ENCODE results near the gene DHRS1. TPM values are rescaled to one million over a fixed set of nuclear protein-coding genes. Genes with fewer than 3 reads are reported as not detected.

DHRS1 gene
- total RNA-seq, 1 experiment from 2014 or later: 19.7 TPM

DNA sequence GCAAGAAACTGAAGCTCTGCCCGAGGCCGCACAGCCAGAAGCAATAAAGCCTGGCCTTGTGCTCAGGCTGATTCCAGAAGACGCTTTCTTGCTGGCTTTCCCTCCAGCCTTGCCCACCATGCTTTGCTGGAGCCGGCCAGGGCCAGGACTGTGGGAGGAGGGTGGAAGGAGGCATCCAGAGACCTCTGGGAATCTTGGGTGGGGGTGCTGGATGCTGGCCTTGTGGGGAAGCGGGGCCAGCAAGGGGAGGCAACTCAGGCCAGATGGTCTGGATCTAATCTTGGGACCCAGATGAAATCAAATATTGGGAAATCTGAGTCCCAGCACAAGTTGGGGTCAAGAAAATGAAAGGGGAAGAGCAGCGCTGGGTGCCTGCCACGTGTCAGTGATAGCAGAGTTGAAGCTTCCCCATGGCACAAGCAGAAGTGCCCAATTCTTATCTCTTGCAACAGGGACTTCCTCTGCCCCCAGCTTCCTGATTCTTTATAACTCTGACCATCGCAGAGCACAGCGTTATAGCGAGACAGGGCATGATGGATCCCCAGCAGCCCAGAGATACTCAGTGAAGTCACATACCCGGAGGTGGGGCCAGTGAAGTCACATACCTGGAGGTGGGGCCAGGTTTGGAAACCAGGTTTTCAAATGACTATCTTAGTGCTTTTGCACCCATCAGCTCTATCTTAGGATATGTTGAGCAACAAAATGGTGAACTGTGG is 21.8 kb downstream of the DHRS1 start:
- no peak for DNase-seq
- no TSS peak for BruUV-seq (replicated peaks)
- Mint-ChIP-seq H3K4me3 (ENCODE audit: low read depth, unreplicated experiment) (no peak overlapping the region), H3K27ac (ENCODE audit: unreplicated experiment) (no peak overlapping the region), H3K27me3 (ENCODE audit: unreplicated experiment) (no peaks in the 10 kb centered on the region), H3K4me1 (ENCODE audit: low read depth, unreplicated experiment) (peaks cover 36% of the 10 kb centered on the region), H3K9me3 (ENCODE audit: low read depth, unreplicated experiment) (no peaks in the 10 kb centered on the region), H3K36me3 (ENCODE audit: insufficient read depth, unreplicated experiment) (peaks cover 5% of the 10 kb centered on the region)
- intact Hi-C loops (cut with micrococcal nuclease; ENCODE audit: unreplicated experiment): loop anchor here (2.0 kb wide), 1 partner anchor 19 kb away; no protein-coding TSS in a partner anchor
- TF ChIP-seq, protein P1, sequence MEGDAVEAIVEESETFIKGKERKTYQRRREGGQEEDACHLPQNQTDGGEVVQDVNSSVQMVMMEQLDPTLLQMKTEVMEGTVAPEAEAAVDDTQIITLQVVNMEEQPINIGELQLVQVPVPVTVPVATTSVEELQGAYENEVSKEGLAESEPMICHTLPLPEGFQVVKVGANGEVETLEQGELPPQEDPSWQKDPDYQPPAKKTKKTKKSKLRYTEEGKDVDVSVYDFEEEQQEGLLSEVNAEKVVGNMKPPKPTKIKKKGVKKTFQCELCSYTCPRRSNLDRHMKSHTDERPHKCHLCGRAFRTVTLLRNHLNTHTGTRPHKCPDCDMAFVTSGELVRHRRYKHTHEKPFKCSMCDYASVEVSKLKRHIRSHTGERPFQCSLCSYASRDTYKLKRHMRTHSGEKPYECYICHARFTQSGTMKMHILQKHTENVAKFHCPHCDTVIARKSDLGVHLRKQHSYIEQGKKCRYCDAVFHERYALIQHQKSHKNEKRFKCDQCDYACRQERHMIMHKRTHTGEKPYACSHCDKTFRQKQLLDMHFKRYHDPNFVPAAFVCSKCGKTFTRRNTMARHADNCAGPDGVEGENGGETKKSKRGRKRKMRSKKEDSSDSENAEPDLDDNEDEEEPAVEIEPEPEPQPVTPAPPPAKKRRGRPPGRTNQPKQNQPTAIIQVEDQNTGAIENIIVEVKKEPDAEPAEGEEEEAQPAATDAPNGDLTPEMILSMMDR (IDR thresholded peaks at IDR 0.05; ENCODE audit: unreplicated experiment): no peak
- CTCF ChIA-PET: interaction anchor here (0.6 kb wide), 1 partner anchor 12 kb away, joined by 3 read pairs; no protein-coding TSS in a partner anchor

GRCh38 chr14:24277071-24277470 is 22.5 kb downstream of the DHRS1 start:
- Mint-ChIP-seq H3K27me3 (ENCODE audit: unreplicated experiment) (no peaks in the 10 kb centered on the region), H3K4me3 (ENCODE audit: low read depth, unreplicated experiment) (no peak overlapping the region), H3K9me3 (ENCODE audit: low read depth, unreplicated experiment) (no peaks in the 10 kb centered on the region), H3K36me3 (ENCODE audit: insufficient read depth, unreplicated experiment) (peaks cover 8% of the 10 kb centered on the region), H3K4me1 (ENCODE audit: low read depth, unreplicated experiment) (peaks cover 43% of the 10 kb centered on the region), H3K27ac (ENCODE audit: unreplicated experiment) (no peak overlapping the region)
- BruUV-seq (replicated peaks): no TSS peak
- intact Hi-C loops (cut with micrococcal nuclease; ENCODE audit: unreplicated experiment): no loop called here
- TF ChIP-seq, protein P1 (IDR thresholded peaks at IDR 0.05; ENCODE audit: unreplicated experiment): no peak
- DNase-seq: no peak
- CTCF ChIA-PET: no interaction called here

GRCh38 chr14:24274101-24274543 is 25.5 kb downstream of the DHRS1 start:
- TF ChIP-seq, protein P1 (IDR thresholded peaks at IDR 0.05; ENCODE audit: unreplicated experiment): no peak
- DNase-seq: peak; percentile 13
- H3K4me1 Mint-ChIP-seq (ENCODE audit: low read depth, unreplicated experiment): peaks cover 44% of the 10 kb centered on the region
- H3K9me3 Mint-ChIP-seq (ENCODE audit: low read depth, unreplicated experiment): no peaks in the 10 kb centered on the region
- no peak overlapping the region for H3K4me3 Mint-ChIP-seq (ENCODE audit: low read depth, unreplicated experiment)
- intact Hi-C loops (cut with micrococcal nuclease; ENCODE audit: unreplicated experiment): no loop called here
- CTCF ChIA-PET: interaction anchor here (1.7 kb wide), 1 partner anchor 23 kb away, joined by 9 read pairs; no protein-coding TSS in a partner anchor
- peaks cover 26% of the 10 kb centered on the region for H3K36me3 Mint-ChIP-seq (ENCODE audit: insufficient read depth, unreplicated experiment)
- no peaks in the 10 kb centered on the region for H3K27me3 Mint-ChIP-seq (ENCODE audit: unreplicated experiment)
- peak overlapping the region; percentile 56 for H3K27ac Mint-ChIP-seq (ENCODE audit: unreplicated experiment)
- no TSS peak for BruUV-seq (replicated peaks)

DNA sequence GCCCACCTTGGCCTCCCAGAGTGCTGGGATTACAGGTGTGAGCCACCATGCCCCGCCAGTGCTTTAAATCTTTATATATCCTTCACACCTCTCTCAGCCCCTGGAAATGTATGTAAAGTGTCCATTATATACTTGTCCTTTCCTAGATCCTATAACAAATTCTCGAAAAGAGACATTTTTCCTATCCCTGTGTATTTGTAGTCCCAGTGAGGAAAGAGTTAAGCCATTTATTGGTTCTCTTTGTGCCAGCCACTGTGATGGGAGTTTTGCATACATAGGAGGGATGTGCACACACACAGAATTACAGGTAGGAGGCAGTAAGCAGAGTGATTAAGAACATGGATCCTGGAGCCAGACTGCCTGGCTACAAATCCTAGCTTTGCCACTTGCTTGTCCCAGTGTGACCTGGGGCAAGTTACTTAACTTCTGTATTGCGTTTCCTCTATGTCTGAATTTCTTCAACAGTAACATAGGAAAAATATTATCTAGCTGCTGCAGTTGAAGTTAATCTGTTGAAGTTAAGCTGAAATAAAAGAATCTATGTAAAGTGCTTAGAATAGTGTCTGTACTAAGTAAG is 26.1 kb downstream of the DHRS1 start:
- H3K27me3 Mint-ChIP-seq (ENCODE audit: unreplicated experiment): no peaks in the 10 kb centered on the region
- H3K9me3 Mint-ChIP-seq (ENCODE audit: low read depth, unreplicated experiment): no peaks in the 10 kb centered on the region
- peak overlapping the region; percentile 56 for H3K27ac Mint-ChIP-seq (ENCODE audit: unreplicated experiment)
- no peak for DNase-seq
- BruUV-seq (replicated peaks): no TSS peak
- H3K4me3 Mint-ChIP-seq (ENCODE audit: low read depth, unreplicated experiment): no peak overlapping the region
- TF ChIP-seq, protein P1 (IDR thresholded peaks at IDR 0.05; ENCODE audit: unreplicated experiment): no peak
- H3K4me1 Mint-ChIP-seq (ENCODE audit: low read depth, unreplicated experiment): peaks cover 38% of the 10 kb centered on the region
- peaks cover 26% of the 10 kb centered on the region for H3K36me3 Mint-ChIP-seq (ENCODE audit: insufficient read depth, unreplicated experiment)
- CTCF ChIA-PET: interaction anchor here (1.7 kb wide), 1 partner anchor 24 kb away, joined by 9 read pairs; no protein-coding TSS in a partner anchor
- intact Hi-C loops (cut with micrococcal nuclease; ENCODE audit: unreplicated experiment): no loop called here
